OCI-LY3 (cell line): ENCODE results near the gene DNAJC1.

Source experiments
- EZH2phosphoT487 ChIP-seq: fragments of 200-600 bp; shearing (Covaris generic); IDR thresholded peaks from 2 replicates; pipeline ENCODE4 v1.6.1; 2018; ENCODE audit warnings: antibody characterized with exemption, mixed run types, low read depth
- TF ChIP-seq, protein P1 (sequence below): fragments of 200-600, 300-600 bp; sonication (generic); IDR thresholded peaks from 2 replicates; pipeline ENCODE4 v1.5.1; 2014; ENCODE audit warnings: antibody characterized with exemption, low read length, low read depth

DNA sequence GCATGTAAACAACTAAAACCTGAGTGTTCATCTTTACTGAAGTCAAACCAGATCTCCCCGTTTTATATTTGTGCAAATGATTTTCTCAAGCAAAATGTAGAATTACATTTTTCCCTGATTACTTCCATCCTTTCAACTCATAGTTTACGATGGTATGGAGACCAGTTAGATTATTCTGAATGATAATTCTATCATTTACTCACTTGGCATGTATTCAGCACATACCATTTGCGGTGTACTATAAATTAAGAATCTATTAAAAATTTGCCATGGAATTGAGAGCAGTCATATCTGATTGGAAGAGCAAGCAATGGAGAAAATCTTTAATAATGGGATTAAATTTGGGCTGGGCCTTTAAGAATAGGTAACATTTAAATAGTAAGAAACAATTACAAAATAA is 22.4 kb downstream of the DNAJC1 start:
- TF ChIP-seq, protein P1, sequence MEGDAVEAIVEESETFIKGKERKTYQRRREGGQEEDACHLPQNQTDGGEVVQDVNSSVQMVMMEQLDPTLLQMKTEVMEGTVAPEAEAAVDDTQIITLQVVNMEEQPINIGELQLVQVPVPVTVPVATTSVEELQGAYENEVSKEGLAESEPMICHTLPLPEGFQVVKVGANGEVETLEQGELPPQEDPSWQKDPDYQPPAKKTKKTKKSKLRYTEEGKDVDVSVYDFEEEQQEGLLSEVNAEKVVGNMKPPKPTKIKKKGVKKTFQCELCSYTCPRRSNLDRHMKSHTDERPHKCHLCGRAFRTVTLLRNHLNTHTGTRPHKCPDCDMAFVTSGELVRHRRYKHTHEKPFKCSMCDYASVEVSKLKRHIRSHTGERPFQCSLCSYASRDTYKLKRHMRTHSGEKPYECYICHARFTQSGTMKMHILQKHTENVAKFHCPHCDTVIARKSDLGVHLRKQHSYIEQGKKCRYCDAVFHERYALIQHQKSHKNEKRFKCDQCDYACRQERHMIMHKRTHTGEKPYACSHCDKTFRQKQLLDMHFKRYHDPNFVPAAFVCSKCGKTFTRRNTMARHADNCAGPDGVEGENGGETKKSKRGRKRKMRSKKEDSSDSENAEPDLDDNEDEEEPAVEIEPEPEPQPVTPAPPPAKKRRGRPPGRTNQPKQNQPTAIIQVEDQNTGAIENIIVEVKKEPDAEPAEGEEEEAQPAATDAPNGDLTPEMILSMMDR, result no peak
- TF ChIP-seq EZH2phosphoT487, result no peak
